Central memory CD4-positive, alpha-beta T cell (primary cell): Measurements from ENCODE around the gene RBM10.

ENCODE experiments used
- DNase-seq: peaks from one replicate; pipeline ENCODE4 v3.0.0; 2022

The RBM10 gene

GRCh38 chrX:47198026-47198686 lies 53.1 kb downstream of the RBM10 start:
- no peak for DNase-seq

GRCh38 chrX:47198687-47199080 lies 53.7 kb downstream of the RBM10 start:
- no peak for DNase-seq

GRCh38 chrX:47199286-47199685 lies 54.3 kb downstream of the RBM10 start:
- DNase-seq = no peak

- DNase-seq = no peak
These were observed 55.5 kb downstream of the RBM10 start for GRCh38 chrX:47200385-47201150.

GRCh38 chrX:47201345-47201944 lies 56.4 kb downstream of the RBM10 start:
- no peak for DNase-seq

GRCh38 chrX:47202316-47202715 lies 57.3 kb downstream of the RBM10 start:
- no peak for DNase-seq

- no peak for DNase-seq
These were observed 57.9 kb downstream of the RBM10 start for GRCh38 chrX:47202877-47203276.

- no peak for DNase-seq
These were observed 59.9 kb downstream of the RBM10 start for GRCh38 chrX:47204970-47205369.

GRCh38 chrX:47206316-47206715 lies 61.3 kb downstream of the RBM10 start:
- no peak for DNase-seq

- no peak for DNase-seq
These were observed 63.1 kb downstream of the RBM10 start for GRCh38 chrX:47208108-47208507.

- DNase-seq = no peak
These were observed 64.7 kb downstream of the RBM10 start for GRCh38 chrX:47209508-47210238.

GRCh38 chrX:47210661-47211425 lies 65.8 kb downstream of the RBM10 start:
- DNase-seq = no peak

- DNase-seq = no peak
These were observed 67.6 kb downstream of the RBM10 start for GRCh38 chrX:47212381-47213293.

- DNase-seq = no peak
These were observed 69.5 kb downstream of the RBM10 start for GRCh38 chrX:47214435-47215077.

- DNase-seq = no peak
These were observed 70.4 kb downstream of the RBM10 start for GRCh38 chrX:47215291-47215900.

- no peak for DNase-seq
These were observed 71.4 kb downstream of the RBM10 start for GRCh38 chrX:47216393-47216925.

GRCh38 chrX:47217121-47217851 lies 72.3 kb downstream of the RBM10 start:
- no peak for DNase-seq

- peak; percentile 100 for DNase-seq
These were observed 72.8 kb downstream of the RBM10 start for GRCh38 chrX:47217852-47218279.

GRCh38 chrX:47218280-47218919 lies 73.4 kb downstream of the RBM10 start, which contains the start of gene CDK16:
Gene CDK16 (plus strand): TSS chrX:47218681. CDS start chrX:47223558, 4,877 bp downstream.
- DNase-seq = peak; percentile 88
